GM18526 (cell line): ENCODE data around the gene INPP5D.

ENCODE experiments used
- POLR2A ChIP-seq: IDR thresholded peaks from 3 replicates; pipeline ENCODE4 v1.6.1; 2011; ENCODE audit not compliant: insufficient read length; ENCODE audit errors: extremely low read depth

The INPP5D gene

GRCh38 chr2:233060980-233061590 lies 943 bp downstream of the INPP5D start:
- TF ChIP-seq POLR2A = peak; percentile 51

- TF ChIP-seq POLR2A = no peak
Measured at GRCh38 chr2:233061591-233062450, 1.7 kb downstream of the INPP5D start.

DNA sequence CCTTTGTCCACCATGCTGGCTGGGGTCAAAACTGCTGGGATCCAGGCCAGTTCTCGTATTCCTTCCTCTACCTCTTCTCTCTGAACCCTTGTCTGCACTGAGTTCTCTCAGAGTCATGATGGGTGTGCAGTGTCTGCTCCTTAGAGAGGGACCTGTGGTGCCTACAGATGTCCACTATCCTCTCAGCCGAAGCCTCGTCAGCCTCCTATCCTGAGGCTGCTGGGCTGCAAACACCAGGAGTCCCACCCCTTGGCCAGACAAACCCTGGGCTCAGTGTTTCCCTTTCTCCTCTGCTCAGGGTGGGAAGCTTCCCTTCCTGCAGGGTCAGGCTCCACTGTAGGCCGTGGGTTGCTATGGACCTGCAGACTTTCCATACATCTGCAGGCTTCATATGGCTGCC lies 2.3 kb downstream of the INPP5D start:
- TF ChIP-seq POLR2A = no peak

DNA sequence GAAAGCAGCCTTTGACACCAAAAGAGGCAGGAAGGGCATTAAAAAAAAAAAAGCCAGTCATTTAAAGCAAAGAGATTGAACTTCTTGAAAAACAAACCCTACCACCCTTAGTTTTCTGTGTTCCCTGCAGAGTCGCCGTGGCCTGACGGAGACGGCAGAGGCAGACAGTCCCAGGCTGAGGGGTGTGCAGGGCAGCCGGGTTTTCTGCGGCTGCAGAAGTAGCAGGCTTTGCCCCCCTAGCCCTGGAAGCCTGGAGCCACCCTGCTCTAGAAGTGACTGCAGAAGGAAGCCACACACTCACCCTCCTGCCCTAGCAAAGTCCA lies 2.8 kb downstream of the INPP5D start:
- no peak for TF ChIP-seq POLR2A

- TF ChIP-seq POLR2A = peak; percentile 89
Measured at GRCh38 chr2:233063269-233063975, 3.3 kb downstream of the INPP5D start.

GRCh38 chr2:233063976-233064411 lies 3.9 kb downstream of the INPP5D start:
- TF ChIP-seq POLR2A = no peak

DNA sequence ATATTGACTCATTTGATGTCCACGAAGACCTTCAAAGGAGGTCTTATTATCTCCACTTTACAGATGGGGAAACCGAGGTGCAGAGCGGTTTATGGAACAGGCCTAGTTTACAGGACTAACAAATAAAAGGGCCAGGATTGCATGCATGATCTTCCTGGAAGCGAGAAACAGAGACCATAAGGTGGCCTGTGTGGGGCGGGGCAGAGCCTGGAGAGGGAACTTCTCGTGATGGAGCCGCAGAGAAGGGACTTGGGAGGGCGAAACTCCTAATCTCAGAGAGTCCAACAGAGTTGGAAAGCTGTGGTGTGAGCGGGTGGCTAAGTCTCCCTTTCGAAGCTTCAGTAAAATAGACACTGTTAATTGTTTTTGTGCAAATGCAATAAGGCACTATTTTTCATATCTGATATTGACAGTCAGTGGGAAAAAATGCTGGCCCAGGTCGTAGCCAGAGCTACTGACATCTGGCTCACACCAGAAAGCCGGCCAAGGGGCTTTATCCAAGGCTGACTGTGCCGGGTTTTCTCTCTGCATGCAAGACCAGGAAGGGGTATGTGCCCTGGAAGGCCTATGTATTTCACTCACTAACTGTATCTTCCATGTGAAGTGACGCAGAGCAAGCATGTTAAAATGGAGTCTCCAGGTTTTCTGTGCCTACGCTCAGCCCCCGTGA lies 4.5 kb downstream of the INPP5D start:
- no peak for TF ChIP-seq POLR2A

GRCh38 chr2:233065954-233066470 lies 5.9 kb downstream of the INPP5D start:
- no peak for TF ChIP-seq POLR2A

GRCh38 chr2:233068762-233069418 lies 8.7 kb downstream of the INPP5D start:
- no peak for TF ChIP-seq POLR2A

GRCh38 chr2:233072838-233073237 lies 12.7 kb downstream of the INPP5D start:
- no peak for TF ChIP-seq POLR2A

GRCh38 chr2:233074106-233074505 lies 14.0 kb downstream of the INPP5D start:
- TF ChIP-seq POLR2A = no peak

DNA sequence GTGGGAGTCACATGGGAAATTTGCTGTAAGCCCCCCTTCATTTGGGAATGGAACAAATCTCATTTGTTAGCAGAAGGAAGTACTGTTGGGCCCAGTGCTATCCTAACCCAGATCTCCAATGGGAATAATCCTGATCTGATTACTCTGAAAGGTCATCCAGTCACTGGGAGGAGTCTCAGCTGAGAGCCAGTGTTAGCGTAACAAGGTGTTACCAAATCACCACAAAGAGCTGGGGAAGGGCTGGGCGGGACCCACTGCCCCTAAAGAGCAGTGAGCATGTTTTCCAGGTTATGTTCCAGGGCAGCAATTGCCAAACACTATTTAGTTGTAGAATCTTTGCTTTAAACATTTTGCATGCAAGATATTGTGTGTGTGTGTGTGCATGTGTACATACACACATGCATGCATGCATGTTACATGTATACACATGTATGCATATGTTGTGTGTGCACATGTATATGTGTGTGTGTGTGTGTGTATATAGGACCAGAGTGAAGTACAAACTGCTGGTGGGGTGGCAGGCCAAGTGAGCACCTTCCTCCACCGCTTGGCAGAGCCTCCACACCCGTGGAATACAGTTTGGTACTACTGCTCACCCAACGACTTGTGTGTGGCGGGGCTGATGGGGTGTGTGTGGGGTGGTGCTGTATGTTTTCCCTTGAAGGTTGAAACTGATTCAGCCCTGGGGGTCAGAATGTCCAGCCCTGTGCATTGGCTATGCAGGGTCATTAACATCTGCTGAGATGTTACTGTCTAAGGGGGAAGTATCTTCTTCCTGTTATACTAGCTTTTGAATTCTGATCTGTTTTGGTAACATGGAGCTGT lies 15.2 kb downstream of the INPP5D start:
- no peak for TF ChIP-seq POLR2A

GRCh38 chr2:233075966-233076339 lies 15.8 kb downstream of the INPP5D start:
- peak; percentile 27 for TF ChIP-seq POLR2A

- no peak for TF ChIP-seq POLR2A
Measured at GRCh38 chr2:233076749-233077148, 16.6 kb downstream of the INPP5D start.
